ENCODE results near the gene CATSPERE. TPM values are rescaled to one million over a fixed set of nuclear protein-coding genes. Genes with fewer than 3 reads are reported as not detected.
A peak's percentile ranks its signal among the peaks of the same experiment; 100 is the strongest.

The CATSPERE gene
- total RNA-seq, 2 donors from 2014 or later, result 0.32 to 3.9 TPM

DNA sequence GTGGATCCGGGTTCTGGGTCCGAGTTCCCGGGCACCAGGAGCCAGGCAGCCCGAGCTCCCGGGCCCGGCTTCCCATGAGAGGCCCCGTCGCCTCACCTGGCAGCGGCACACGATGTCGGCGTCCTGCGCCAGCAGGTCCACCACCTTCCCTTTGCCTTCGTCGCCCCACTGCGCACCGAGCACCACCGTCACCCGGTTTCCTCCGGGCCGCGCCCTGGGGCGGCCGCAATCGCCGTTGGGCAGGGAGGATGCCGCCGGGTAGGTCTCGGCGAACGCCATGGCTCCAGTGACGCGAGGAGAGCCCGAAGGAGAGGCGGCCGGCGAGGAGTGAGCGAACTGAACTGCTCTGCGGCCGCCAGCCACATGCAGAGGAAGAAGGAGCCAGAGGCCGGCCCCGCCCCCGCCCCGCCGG is 9.5 kb upstream of the CATSPERE start, which contains the start of gene ADSS2:
TSS of gene ADSS2 (minus strand) at position 371 of the 412 bp plus-strand sequence. CDS start at position 279, 92 bp downstream.
- peak within 1 kb of the TSS; percentile 82 to 88 for H3K4me3 ChIP-seq
- WGBS, result 0% methylated on average over 19 of the region's 45 CpGs
- TF ChIP-seq POLR2AphosphoS5 (IDR thresholded peaks at IDR 0.05) (no peak), POLR2A (IDR thresholded peaks at IDR 0.05) (peak; percentile 87)
- TF ChIP-seq, protein P1, sequence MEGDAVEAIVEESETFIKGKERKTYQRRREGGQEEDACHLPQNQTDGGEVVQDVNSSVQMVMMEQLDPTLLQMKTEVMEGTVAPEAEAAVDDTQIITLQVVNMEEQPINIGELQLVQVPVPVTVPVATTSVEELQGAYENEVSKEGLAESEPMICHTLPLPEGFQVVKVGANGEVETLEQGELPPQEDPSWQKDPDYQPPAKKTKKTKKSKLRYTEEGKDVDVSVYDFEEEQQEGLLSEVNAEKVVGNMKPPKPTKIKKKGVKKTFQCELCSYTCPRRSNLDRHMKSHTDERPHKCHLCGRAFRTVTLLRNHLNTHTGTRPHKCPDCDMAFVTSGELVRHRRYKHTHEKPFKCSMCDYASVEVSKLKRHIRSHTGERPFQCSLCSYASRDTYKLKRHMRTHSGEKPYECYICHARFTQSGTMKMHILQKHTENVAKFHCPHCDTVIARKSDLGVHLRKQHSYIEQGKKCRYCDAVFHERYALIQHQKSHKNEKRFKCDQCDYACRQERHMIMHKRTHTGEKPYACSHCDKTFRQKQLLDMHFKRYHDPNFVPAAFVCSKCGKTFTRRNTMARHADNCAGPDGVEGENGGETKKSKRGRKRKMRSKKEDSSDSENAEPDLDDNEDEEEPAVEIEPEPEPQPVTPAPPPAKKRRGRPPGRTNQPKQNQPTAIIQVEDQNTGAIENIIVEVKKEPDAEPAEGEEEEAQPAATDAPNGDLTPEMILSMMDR (IDR thresholded peaks at IDR 0.05), result no peak
- intact Hi-C loops (cut with DNase I), result loop anchor here (10.0 kb wide), 2 partner anchors 237 to 607 kb away; no protein-coding TSS in a partner anchor
- no peaks in the 10 kb centered on the region for H3K4me1 ChIP-seq (replicated peaks)
- H3K27me3 ChIP-seq (replicated peaks; ENCODE audit: insufficient read depth), result no peaks in the 10 kb centered on the region
- H3K27ac ChIP-seq, result peak within 1 kb of the TSS; percentile 94 to 97
- DNase-seq (ENCODE audit: low spot score), result peak; percentile 7
- no peaks in the 10 kb centered on the region for H3K36me3 ChIP-seq
- no peaks in the 10 kb centered on the region for H3K9me3 ChIP-seq

DNA sequence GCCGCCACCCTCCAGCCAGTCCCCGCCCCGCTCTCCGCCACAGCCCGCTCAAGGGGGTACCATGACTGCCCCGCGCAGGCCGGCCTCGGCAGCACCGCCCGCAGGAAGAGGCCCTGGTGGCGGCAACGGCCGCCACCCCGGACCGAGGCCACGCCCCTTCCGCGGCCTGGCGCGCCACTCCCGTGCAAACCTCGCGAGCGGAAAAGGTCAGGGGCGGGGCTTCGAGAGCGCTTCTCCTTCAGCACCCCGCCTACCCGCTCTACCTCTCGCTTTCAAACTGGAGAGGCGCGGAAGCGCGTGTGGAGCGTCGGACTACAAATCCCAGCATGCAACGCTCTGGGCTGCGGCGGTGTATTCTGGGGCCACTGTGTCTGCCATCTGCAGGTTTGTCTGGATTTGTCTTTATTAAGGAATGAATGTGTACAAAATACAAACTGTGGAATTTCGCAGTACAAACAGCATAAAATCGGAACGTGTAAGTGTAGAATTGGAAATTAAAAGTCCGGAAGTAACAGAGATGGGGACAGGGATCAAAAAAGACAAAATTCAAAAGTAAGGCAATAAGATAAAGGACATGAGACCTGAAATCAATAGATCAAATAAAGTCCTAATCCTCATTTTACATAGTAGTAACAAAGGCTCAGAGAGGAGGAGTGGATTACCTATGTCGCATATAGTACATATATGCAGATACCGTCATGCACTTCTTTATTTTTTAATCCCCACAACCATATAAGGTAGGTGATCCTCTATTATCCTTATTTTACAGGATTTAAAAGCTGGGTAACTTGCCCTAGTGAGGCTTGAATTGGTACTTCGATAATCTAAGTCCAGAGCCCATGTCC is 8.9 kb upstream of the CATSPERE start:
- no peak for TF ChIP-seq POLR2A (IDR thresholded peaks at IDR 0.05)
- TF ChIP-seq, protein P1 (IDR thresholded peaks at IDR 0.05), result peak; percentile 34 to 81 (median 58)
- peak; percentile 96 for TF ChIP-seq POLR2AphosphoS5 (IDR thresholded peaks at IDR 0.05)
- Histone ChIP-seq H3K4me1 (replicated peaks) (no peaks in the 10 kb centered on the region), H3K36me3 (no peaks in the 10 kb centered on the region), H3K27ac (peak overlapping the region; percentile 94 to 97), H3K9me3 (no peaks in the 10 kb centered on the region), H3K4me3 (peak overlapping the region; percentile 82 to 88), H3K27me3 (replicated peaks; ENCODE audit: insufficient read depth) (no peaks in the 10 kb centered on the region)
- 7% methylated on average over 43 of the region's 47 CpGs for WGBS
- intact Hi-C loops (cut with DNase I), result loop anchor here (10.0 kb wide), 2 partner anchors 237 to 607 kb away; no protein-coding TSS in a partner anchor
- DNase-seq (ENCODE audit: low spot score), result peak; percentile 99

DNA sequence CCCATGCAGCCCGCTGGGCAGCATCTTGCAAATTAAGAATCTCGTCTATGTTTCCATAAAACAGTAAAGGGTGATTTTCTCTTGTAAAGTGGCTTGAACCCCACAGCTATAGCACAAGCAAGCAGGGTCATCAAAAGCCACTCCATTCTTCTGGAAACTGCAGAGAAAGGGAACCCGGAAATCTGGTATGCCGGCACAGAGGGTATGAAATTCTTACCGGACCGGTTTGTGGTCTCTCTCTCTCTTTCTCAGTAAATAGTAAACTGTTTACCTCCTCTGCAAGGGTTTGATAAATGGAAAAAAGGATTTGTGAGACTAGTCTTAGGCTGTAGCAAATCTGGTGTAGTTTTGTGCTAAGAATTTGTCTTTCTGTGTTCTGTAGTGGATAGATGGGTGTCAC is 6.7 kb upstream of the CATSPERE start:
- peak; percentile 69 for TF ChIP-seq POLR2AphosphoS5 (IDR thresholded peaks at IDR 0.05)
- TF ChIP-seq, protein P1 (IDR thresholded peaks at IDR 0.05), result no peak
- Histone ChIP-seq H3K4me1 (replicated peaks) (no peaks in the 10 kb centered on the region), H3K4me3 (no peak overlapping the region), H3K27ac (peak overlapping the region; percentile 55 to 74), H3K9me3 (no peaks in the 10 kb centered on the region), H3K36me3 (no peaks in the 10 kb centered on the region), H3K27me3 (replicated peaks; ENCODE audit: insufficient read depth) (no peaks in the 10 kb centered on the region)
- WGBS, result 40% methylated on average over 6 of the region's 6 CpGs
- peak; percentile 37 for DNase-seq (ENCODE audit: low spot score)
- intact Hi-C loops (cut with DNase I), result loop anchor here (10.0 kb wide), 2 partner anchors 240 to 610 kb away; no protein-coding TSS in a partner anchor

DNA sequence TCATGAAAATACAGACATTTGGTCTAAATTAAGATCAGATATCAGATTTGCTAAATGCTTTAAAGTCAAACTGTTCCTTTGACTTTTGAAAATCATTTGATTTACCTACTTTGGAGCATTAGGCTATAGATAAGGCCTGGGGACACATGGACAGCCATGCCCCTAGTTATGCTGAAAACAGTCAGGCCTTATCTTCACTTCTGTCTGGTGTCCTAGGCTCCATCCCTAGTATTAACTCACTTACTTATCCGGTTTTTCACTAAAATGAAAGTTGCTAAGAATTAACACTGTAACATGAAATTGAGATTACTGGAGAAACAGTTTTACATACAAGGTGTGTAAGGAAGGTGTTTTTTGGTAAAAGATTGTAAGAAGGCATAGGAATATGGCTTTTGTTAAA is 4.5 kb upstream of the CATSPERE start:
- 100% methylated on average over 1 of the region's 1 CpG for WGBS
- Histone ChIP-seq H3K27me3 (replicated peaks; ENCODE audit: insufficient read depth) (no peaks in the 10 kb centered on the region), H3K4me1 (replicated peaks) (no peaks in the 10 kb centered on the region), H3K27ac (no peak overlapping the region), H3K36me3 (no peaks in the 10 kb centered on the region), H3K4me3 (no peak overlapping the region), H3K9me3 (no peaks in the 10 kb centered on the region)
- TF ChIP-seq, protein P1 (IDR thresholded peaks at IDR 0.05), result no peak
- TF ChIP-seq POLR2A (IDR thresholded peaks at IDR 0.05) (no peak), POLR2AphosphoS5 (IDR thresholded peaks at IDR 0.05) (no peak)
- DNase-seq (ENCODE audit: low spot score), result no peak
- intact Hi-C loops (cut with DNase I), result loop anchor here (10.0 kb wide), 2 partner anchors 242 to 612 kb away; no protein-coding TSS in a partner anchor

Measured in prostate gland (tissue), 2 donors.